Camera-type eye (tissue), 1 donor: ENCODE data around the gene GDNF. TPM values are rescaled to one million over a fixed set of nuclear protein-coding genes. Genes with fewer than 3 reads are reported as not detected.

ENCODE experiments used
- total RNA-seq: library from RNA; depleted of rRNA; stranded (reverse); fragments of >200 nt; gene quantifications from one replicate; pipeline ENCODE4 v1.2.3, GENCODE V29; 2014

Gene GDNF, protein sequence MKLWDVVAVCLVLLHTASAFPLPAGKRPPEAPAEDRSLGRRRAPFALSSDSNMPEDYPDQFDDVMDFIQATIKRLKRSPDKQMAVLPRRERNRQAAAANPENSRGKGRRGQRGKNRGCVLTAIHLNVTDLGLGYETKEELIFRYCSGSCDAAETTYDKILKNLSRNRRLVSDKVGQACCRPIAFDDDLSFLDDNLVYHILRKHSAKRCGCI
- 0.49 TPM for total RNA-seq

DNA sequence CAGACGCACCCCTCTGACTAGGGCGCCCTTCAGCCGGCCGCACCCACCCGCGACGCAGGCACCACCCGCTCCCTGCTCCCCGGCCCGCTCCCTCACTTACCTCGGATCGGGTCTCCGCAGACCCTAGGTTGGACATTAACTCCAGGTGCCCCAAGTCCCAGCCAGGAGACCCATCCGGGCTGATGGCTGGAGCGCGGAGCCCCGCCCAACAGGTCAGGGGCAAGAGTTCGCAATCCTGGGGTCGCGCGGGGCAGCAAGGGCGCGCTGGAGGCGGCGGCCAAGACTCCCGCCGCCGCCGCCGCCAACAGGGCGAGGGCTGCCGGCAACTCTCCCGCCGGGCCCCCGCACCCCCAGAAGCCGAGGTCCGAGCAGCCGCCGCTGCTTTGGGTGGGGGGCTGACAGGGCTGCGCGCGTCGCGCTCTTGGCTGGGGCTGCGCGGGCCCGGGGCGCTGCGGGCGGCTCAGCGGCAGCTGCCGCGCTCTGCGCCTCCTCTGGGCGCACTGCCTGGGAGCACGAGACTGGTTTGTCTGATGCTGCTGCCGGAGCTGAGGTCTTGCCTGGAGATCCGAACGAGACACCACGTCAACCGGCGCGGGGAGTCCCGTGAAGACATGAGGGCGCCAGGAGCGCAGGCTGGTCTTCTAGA lies at the start of gene GDNF:
TSS of gene GDNF (minus strand) at position 635 of the 646 bp plus-strand sequence. CDS start 5,245 bp downstream, outside the sequence.

